Smooth muscle cell (in vitro differentiated cells): ENCODE results near the gene SH2D1A. TPM values are rescaled to one million over a fixed set of nuclear protein-coding genes. Genes with fewer than 3 reads are reported as not detected.

ENCODE experiments used
- DNase-seq: peaks from one replicate; lab custom pipeline; 2025; ENCODE audit not compliant: unreplicated experiment; lab: John Stamatoyannopoulos, UW
- H2AFZ ChIP-seq: fragments of 200-600 bp; sonication (generic); 2 replicates; pipeline ENCODE4 v1.6.0; 2016; ENCODE audit warnings: antibody characterized with exemption, low read depth, mild to moderate bottlenecking
- H3F3A ChIP-seq: fragments of 200-600 bp; sonication (generic); 2 replicates; pipeline ENCODE4 v1.6.0; 2017; ENCODE audit warnings: antibody characterized with exemption, low read depth
- H3K27ac ChIP-seq: fragments of 200-600 bp; sonication (generic); 2 replicates; pipeline ENCODE4 v1.5.1; 2016; ENCODE audit warnings: low read depth, mild to moderate bottlenecking
- H3K27me3 ChIP-seq: fragments of 200-600 bp; sonication (generic); 2 replicates; pipeline ENCODE4 v1.6.1; 2016; ENCODE audit warnings: low read depth, mild to moderate bottlenecking
- H3K36me3 ChIP-seq: fragments of 200-600 bp; sonication (generic); 2 replicates; pipeline ENCODE4 v1.5.1; 2016; ENCODE audit warnings: low read depth
- H3K4me1 ChIP-seq: fragments of 200-600 bp; sonication (generic); 2 replicates; pipeline ENCODE4 v1.5.1; 2016; ENCODE audit warnings: low read depth
- H3K4me2 ChIP-seq: fragments of 200-600 bp; sonication (generic); 2 replicates; pipeline ENCODE4 v1.6.0; 2016; ENCODE audit warnings: mild to moderate bottlenecking
- H3K4me3 ChIP-seq: fragments of 200-600 bp; sonication (generic); 2 replicates; pipeline ENCODE4 v1.5.1; 2016; ENCODE audit warnings: mild to moderate bottlenecking
- H3K79me2 ChIP-seq: fragments of 200-600 bp; sonication (generic); 2 replicates; pipeline ENCODE4 v1.6.0; 2016; ENCODE audit warnings: low read depth, mild to moderate bottlenecking
- H3K9ac ChIP-seq: fragments of 200-600 bp; sonication (generic); 2 replicates; pipeline ENCODE4 v1.6.0; 2016; ENCODE audit warnings: low read depth
- H3K9me3 ChIP-seq: fragments of 200-600 bp; sonication (generic); replicated peaks from 2 replicates; pipeline ENCODE4 v1.5.1; 2016; ENCODE audit warnings: low read depth
- H4K20me1 ChIP-seq: fragments of 200-600 bp; sonication (generic); 2 replicates; pipeline ENCODE4 v1.6.0; 2016; ENCODE audit warnings: low read depth
- CTCF ChIP-seq: fragments of 200-600 bp; sonication (generic); IDR thresholded peaks from 2 replicates; pipeline ENCODE4 v1.5.1; 2017; ENCODE audit warnings: borderline replicate concordance, mild to moderate bottlenecking, antibody characterized with exemption; ENCODE audit not compliant: insufficient read depth, poor library complexity, severe bottlenecking
- WGBS: methylation state at CpG from one replicate; pipeline ENCODE4 v1.1.7; 2016; ENCODE audit warnings: low lambda C conversion rate; 5-methylcytosine and 5-hydroxymethylcytosine counted together
- polyA plus RNA-seq: library from polyadenylated mRNA; unstranded; fragments of >200 nt; fragmentation: Nextera tagmentation; extraction: Ambion mirVana; gene quantifications from 2 replicates; pipeline ENCODE4 v1.2.1, GENCODE V29; 2016
- total RNA-seq: library from RNA; depleted of rRNA; stranded (reverse); fragments of >200 nt; gene quantifications from 2 replicates; pipeline ENCODE4 v1.2.3, GENCODE V29; 2014

The SH2D1A gene
- total and polyA plus RNA-seq, 2 experiments from 2014 or later, result not detected

- Histone ChIP-seq H3K36me3 (no peaks in the 10 kb centered on the region), H4K20me1 (no peaks in the 10 kb centered on the region), H3K9ac (no peak overlapping the region), H3K4me2 (no peak overlapping the region), H2AFZ (no peak overlapping the region), H3K27ac (no peak overlapping the region), H3K4me1 (no peaks in the 10 kb centered on the region), H3F3A (no peaks in the 10 kb centered on the region), H3K27me3 (no peaks in the 10 kb centered on the region), H3K79me2 (no peaks in the 10 kb centered on the region), H3K4me3 (no peak overlapping the region), H3K9me3 (no peaks in the 10 kb centered on the region)
- 59% methylated on average over 2 of the region's 2 CpGs for WGBS
- TF ChIP-seq CTCF, result no peak
- no peak for DNase-seq
Measured at GRCh38 chrX:124401696-124402095, 55.3 kb downstream of the SH2D1A start.

GRCh38 chrX:124405868-124406267 lies 59.5 kb downstream of the SH2D1A start:
- Histone ChIP-seq H3K79me2 (no peaks in the 10 kb centered on the region), H2AFZ (no peak overlapping the region), H3K4me2 (no peak overlapping the region), H3K36me3 (no peaks in the 10 kb centered on the region), H3K9ac (no peak overlapping the region), H3F3A (no peaks in the 10 kb centered on the region), H4K20me1 (no peaks in the 10 kb centered on the region), H3K4me1 (no peaks in the 10 kb centered on the region), H3K27ac (no peak overlapping the region), H3K4me3 (no peak overlapping the region), H3K9me3 (no peaks in the 10 kb centered on the region), H3K27me3 (no peaks in the 10 kb centered on the region)
- DNase-seq, result no peak
- WGBS, result 80% methylated on average over 1 of the region's 1 CpG
- no peak for TF ChIP-seq CTCF

- 51% methylated on average over 12 of the region's 12 CpGs for WGBS
- DNase-seq, result peak; percentile 0
Measured at GRCh38 chrX:124406294-124407014, 60.1 kb downstream of the SH2D1A start.

More at GRCh38 chrX:124406294-124407014, 60.1 kb downstream of the SH2D1A start:
- no peak overlapping the region for H2AFZ ChIP-seq
- no peaks in the 10 kb centered on the region for H3K9me3 ChIP-seq
- no peaks in the 10 kb centered on the region for H3K4me1 ChIP-seq
- H3K4me3 ChIP-seq, result no peak overlapping the region
- TF ChIP-seq CTCF, result peak; percentile 58
- H3K9ac ChIP-seq, result no peak overlapping the region
- H3K36me3 ChIP-seq, result no peaks in the 10 kb centered on the region
- no peaks in the 10 kb centered on the region for H3K79me2 ChIP-seq
- no peaks in the 10 kb centered on the region for H3K27me3 ChIP-seq
- H4K20me1 ChIP-seq, result no peaks in the 10 kb centered on the region
- H3F3A ChIP-seq, result no peaks in the 10 kb centered on the region
- no peak overlapping the region for H3K4me2 ChIP-seq
- no peak overlapping the region for H3K27ac ChIP-seq
